ENCODE measurements around the gene RHAG. TPM values are rescaled to one million over a fixed set of nuclear protein-coding genes. Genes with fewer than 3 reads are reported as not detected.

The RHAG gene
- total and polyA plus RNA-seq, 3 donors from 2014 or later = 0.42 TPM; not detected in 2

DNA sequence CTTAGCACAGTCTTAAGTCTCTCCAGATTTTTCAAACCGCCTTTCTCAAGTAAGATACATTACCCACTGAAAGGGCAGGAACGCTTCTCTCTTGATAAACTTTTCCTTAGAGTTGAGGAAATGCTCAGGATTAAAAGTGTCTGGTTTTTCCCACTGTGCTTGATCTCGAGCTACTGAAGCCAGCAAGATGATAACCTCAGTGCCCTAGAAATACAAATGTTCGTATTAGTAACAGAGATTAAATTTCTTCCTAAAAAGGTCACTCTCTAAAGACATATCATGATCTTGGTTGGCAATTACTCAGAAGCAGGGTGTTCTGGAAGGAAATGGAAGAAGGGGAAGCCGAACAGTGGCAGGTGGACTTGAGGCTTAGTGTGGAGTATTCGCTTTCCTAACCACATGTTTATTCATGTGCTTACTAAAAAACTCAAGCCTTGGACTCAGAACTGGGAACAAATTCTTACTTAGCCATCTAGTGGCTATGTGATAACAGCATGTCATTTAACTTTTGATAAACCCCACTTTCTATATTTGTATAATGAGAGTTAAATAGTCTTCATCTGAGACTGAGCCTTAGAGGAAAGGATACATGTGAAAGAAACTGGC lies 66.1 kb downstream of the RHAG start:
- DNase-seq = no peak
- Histone ChIP-seq H3K9me3 (no peaks in the 10 kb centered on the region), H3K36me3 (ENCODE audit: low read depth, missing control alignments) (no peaks in the 10 kb centered on the region), H3K27me3 (no peaks in the 10 kb centered on the region), H3K4me1 (peaks cover 6% of the 10 kb centered on the region), H3K4me3 (no peak overlapping the region), H3K27ac (no peak overlapping the region)
- TF ChIP-seq, protein P1, sequence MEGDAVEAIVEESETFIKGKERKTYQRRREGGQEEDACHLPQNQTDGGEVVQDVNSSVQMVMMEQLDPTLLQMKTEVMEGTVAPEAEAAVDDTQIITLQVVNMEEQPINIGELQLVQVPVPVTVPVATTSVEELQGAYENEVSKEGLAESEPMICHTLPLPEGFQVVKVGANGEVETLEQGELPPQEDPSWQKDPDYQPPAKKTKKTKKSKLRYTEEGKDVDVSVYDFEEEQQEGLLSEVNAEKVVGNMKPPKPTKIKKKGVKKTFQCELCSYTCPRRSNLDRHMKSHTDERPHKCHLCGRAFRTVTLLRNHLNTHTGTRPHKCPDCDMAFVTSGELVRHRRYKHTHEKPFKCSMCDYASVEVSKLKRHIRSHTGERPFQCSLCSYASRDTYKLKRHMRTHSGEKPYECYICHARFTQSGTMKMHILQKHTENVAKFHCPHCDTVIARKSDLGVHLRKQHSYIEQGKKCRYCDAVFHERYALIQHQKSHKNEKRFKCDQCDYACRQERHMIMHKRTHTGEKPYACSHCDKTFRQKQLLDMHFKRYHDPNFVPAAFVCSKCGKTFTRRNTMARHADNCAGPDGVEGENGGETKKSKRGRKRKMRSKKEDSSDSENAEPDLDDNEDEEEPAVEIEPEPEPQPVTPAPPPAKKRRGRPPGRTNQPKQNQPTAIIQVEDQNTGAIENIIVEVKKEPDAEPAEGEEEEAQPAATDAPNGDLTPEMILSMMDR (IDR thresholded peaks at IDR 0.05) = peak in 1 of 3 experiments; percentile 5
- no peak for TF ChIP-seq POLR2A (IDR thresholded peaks at IDR 0.05)
- intact Hi-C loops (cut with DNase I; ENCODE audit: low total_unique reads) = no loop called here
- WGBS, 2 donors = 52 to 54% methylated on average over 6 of the region's 6 CpGs

DNA sequence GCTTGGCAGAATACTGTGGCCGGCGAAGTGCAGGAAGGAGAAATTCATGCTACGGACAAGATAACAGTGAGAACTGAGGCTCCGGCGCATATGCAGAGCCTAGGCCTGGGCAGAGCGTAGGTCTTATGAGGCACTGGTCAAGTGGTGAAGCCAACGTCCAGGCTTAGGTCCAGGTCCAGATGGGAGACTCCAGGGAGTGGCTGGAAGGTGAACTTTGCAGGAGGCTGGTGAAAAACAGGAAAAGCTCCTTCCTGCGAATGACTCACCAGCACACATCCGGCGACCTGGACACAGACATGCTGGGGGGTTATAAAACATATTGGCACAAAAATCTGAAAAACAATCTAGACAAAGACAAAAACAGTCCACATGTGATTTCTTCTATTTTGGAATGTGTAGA lies 70.8 kb downstream of the RHAG start:
- Histone ChIP-seq H3K4me3 (no peak overlapping the region), H3K27ac (peak overlapping the region in 1 of 2 donors; percentile 39), H3K4me1 (peaks cover 12% of the 10 kb centered on the region), H3K36me3 (ENCODE audit: low read depth, missing control alignments) (no peaks in the 10 kb centered on the region), H3K9me3 (no peaks in the 10 kb centered on the region), H3K27me3 (no peaks in the 10 kb centered on the region)
- TF ChIP-seq, protein P1 (IDR thresholded peaks at IDR 0.05) = no peak
- TF ChIP-seq POLR2A (IDR thresholded peaks at IDR 0.05) = no peak
- 80 to 82% methylated on average over 10 of the region's 10 CpGs for whole genome bisulfite sequencing, 2 donors
- no peak for DNase-seq
- intact Hi-C loops (cut with DNase I; ENCODE audit: low total_unique reads) = no loop called here

DNA sequence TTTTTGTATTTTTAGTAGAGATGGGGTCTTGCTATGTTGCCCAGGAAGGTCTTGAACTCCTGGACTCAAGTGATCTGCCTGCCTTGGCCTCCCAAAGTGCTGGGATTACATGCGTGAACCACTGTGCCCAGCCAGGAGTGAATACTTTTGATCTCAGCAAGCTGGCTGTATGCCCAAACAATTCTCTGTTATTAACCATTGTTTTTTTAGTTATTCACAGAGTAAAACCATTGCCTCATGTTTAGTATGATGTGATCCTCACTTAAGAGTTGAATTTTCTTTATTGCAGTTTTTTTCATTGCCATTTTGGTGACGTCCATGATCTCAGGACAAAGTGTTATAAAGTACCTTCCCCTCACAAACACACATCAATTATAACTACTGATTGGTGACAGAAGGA lies 71.4 kb downstream of the RHAG start:
- Histone ChIP-seq H3K4me3 (no peak overlapping the region), H3K36me3 (ENCODE audit: low read depth, missing control alignments) (no peaks in the 10 kb centered on the region), H3K27ac (peak overlapping the region in 1 of 2 donors; percentile 33), H3K4me1 (peaks cover 8% of the 10 kb centered on the region), H3K9me3 (no peaks in the 10 kb centered on the region), H3K27me3 (no peaks in the 10 kb centered on the region)
- 36 to 52% methylated on average over 2 of the region's 2 CpGs for WGBS, 2 donors
- TF ChIP-seq, protein P1 (IDR thresholded peaks at IDR 0.05) = no peak
- no peak for TF ChIP-seq POLR2A (IDR thresholded peaks at IDR 0.05)
- intact Hi-C loops (cut with DNase I; ENCODE audit: low total_unique reads) = no loop called here
- DNase-seq = no peak

DNA sequence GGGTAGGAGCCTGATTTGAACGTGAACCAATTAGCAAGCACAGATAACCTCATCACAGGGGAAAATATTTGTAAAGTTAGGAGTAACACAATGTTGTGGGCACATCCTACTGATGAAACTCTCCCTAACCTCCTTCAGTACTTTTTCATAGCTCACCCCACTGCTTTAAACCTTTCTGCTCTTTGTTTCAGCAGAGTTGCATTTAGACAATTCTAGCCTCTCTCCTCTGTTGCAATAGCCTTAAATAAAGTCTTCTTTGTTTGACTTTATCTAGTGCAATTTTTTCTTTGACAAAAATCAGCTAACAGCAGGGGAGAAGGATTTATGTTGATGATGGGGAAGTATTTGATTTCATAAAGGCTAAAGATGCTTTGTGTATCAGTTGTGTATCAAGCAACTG lies 72.1 kb downstream of the RHAG start:
- no peaks in the 10 kb centered on the region for H3K27me3 ChIP-seq
- intact Hi-C loops (cut with DNase I; ENCODE audit: low total_unique reads) = no loop called here
- WGBS, 2 donors = 43 to 75% methylated on average over 1 of the region's 1 CpG
- TF ChIP-seq, protein P1 (IDR thresholded peaks at IDR 0.05) = no peak
- TF ChIP-seq POLR2A (IDR thresholded peaks at IDR 0.05) = no peak
- peaks cover 6% of the 10 kb centered on the region for H3K4me1 ChIP-seq
- DNase-seq = no peak
- H3K36me3 ChIP-seq (ENCODE audit: low read depth, missing control alignments) = no peaks in the 10 kb centered on the region
- H3K27ac ChIP-seq = no peak overlapping the region
- no peaks in the 10 kb centered on the region for H3K9me3 ChIP-seq
- H3K4me3 ChIP-seq = no peak overlapping the region

Measured in testis (tissue), 3 donors.